Thymus (tissue), 11 donors: Measurements from ENCODE around the gene TSNAXIP1. TPM values are rescaled to one million over a fixed set of nuclear protein-coding genes. Genes with fewer than 3 reads are reported as not detected.

ENCODE experiments used
- DNase-seq, 9 donors: peaks; one replicate each; pipeline ENCODE4 v3.0.0-alpha.2; 2013; ENCODE audit warnings: low spot score in 9 of 9, low read depth in 6 of 9, missing footprints in 1 of 9
- H3K27ac ChIP-seq, 2 donors: one replicate each; pipeline ENCODE4 v1.5.1; 2013; ENCODE audit warnings: control low read depth in 1 of 2, low read depth in 1 of 2, low read length in 1 of 2, mild to moderate bottlenecking in 1 of 2, moderate library complexity in 1 of 2
- H3K27me3 ChIP-seq, 2 donors: one replicate each; pipeline ENCODE4 v1.5.1; 2013; ENCODE audit warnings: low read length in 1 of 2; ENCODE audit not compliant: control insufficient read depth in 2 of 2, insufficient read depth in 1 of 2
- H3K36me3 ChIP-seq, 2 donors: one replicate each; pipeline ENCODE4 v1.5.1; 2013; ENCODE audit warnings: low read length in 1 of 2, mild to moderate bottlenecking in 1 of 2, moderate library complexity in 1 of 2; ENCODE audit not compliant: control insufficient read depth in 2 of 2, insufficient read depth in 2 of 2
- H3K4me1 ChIP-seq, 2 donors: one replicate each; pipeline ENCODE4 v1.5.1; 2013; ENCODE audit warnings: low read length in 2 of 2; ENCODE audit not compliant: control insufficient read depth in 2 of 2, insufficient read depth in 2 of 2
- H3K4me3 ChIP-seq, 2 donors: one replicate each; pipeline ENCODE4 v1.5.1; 2013; ENCODE audit warnings: low read length in 2 of 2, control low read depth in 1 of 2, mild to moderate bottlenecking in 1 of 2
- H3K9me3 ChIP-seq, 2 donors: one replicate each; pipeline ENCODE4 v1.5.1; 2013; ENCODE audit warnings: low read length in 1 of 2, mild to moderate bottlenecking in 1 of 2; ENCODE audit not compliant: control insufficient read depth in 2 of 2, insufficient read depth in 1 of 2
- WGBS: extraction: QIAGEN DNeasy Blood & Tissue Kit; methylation state at CpG from one replicate; pipeline ENCODE4 v1.1.7; 2013; 5-methylcytosine and 5-hydroxymethylcytosine counted together
- polyA plus RNA-seq: library from polyadenylated mRNA; stranded (reverse); fragments of 200-250 nt; gene quantifications from one replicate; pipeline ENCODE4 v1.2.3, GENCODE V29; 2013
- total RNA-seq: library from RNA; stranded (reverse); fragments of 120-200 nt; gene quantifications from one replicate; pipeline ENCODE4 v1.2.4, GENCODE V29; 2013
- donor health status: healthy.

Gene TSNAXIP1
- total and polyA plus RNA-seq, 2 donors, result 0.76 to 2.0 TPM

- Histone ChIP-seq H3K27ac (no peak overlapping the region), H3K4me1 (peaks cover 9 to 34% of the 10 kb centered on the region in 2 donors), H3K27me3 (no peaks in the 10 kb centered on the region), H3K9me3 (no peaks in the 10 kb centered on the region), H3K4me3 (no peak overlapping the region), H3K36me3 (peaks cover 25 to 40% of the 10 kb centered on the region in 2 donors)
- WGBS, result 78% methylated on average over 7 of the region's 7 CpGs
- no peak for DNase-seq
These were observed 6.3 kb upstream of the TSNAXIP1 start for GRCh38 chr16:67800338-67800926.

- peak overlapping the region in 1 of 2 donors; percentile 45 for H3K27ac ChIP-seq
- H3K4me1 ChIP-seq, result peaks cover 13 to 40% of the 10 kb centered on the region in 2 donors
- DNase-seq, result no peak
- H3K36me3 ChIP-seq, result peaks cover 25 to 40% of the 10 kb centered on the region in 2 donors
- 98% methylated on average over 1 of the region's 1 CpG for WGBS
- no peaks in the 10 kb centered on the region for H3K9me3 ChIP-seq
- no peaks in the 10 kb centered on the region for H3K27me3 ChIP-seq
- H3K4me3 ChIP-seq, result no peak overlapping the region
These were observed 5.4 kb upstream of the TSNAXIP1 start for GRCh38 chr16:67801241-67801640.

- peaks cover 13 to 40% of the 10 kb centered on the region in 2 donors for H3K4me1 ChIP-seq
- H3K27ac ChIP-seq, result peak overlapping the region in 1 of 2 donors; percentile 46
- no peak overlapping the region for H3K4me3 ChIP-seq
- peaks cover 25 to 40% of the 10 kb centered on the region in 2 donors for H3K36me3 ChIP-seq
- no peaks in the 10 kb centered on the region for H3K27me3 ChIP-seq
- no peaks in the 10 kb centered on the region for H3K9me3 ChIP-seq
- 32% methylated on average over 2 of the region's 2 CpGs for WGBS
- DNase-seq, result peak in 4 of 9 donors; percentile 22 to 64 (median 40)
These were observed 4.8 kb upstream of the TSNAXIP1 start for GRCh38 chr16:67801883-67802282.

- Histone ChIP-seq H3K9me3 (no peaks in the 10 kb centered on the region), H3K36me3 (peaks cover 10 to 32% of the 10 kb centered on the region in 2 donors), H3K4me1 (peaks cover 19 to 46% of the 10 kb centered on the region in 2 donors), H3K4me3 (no peak overlapping the region), H3K27me3 (no peaks in the 10 kb centered on the region), H3K27ac (no peak overlapping the region)
- no peak for DNase-seq
- WGBS, result 97% methylated on average over 3 of the region's 3 CpGs
These were observed 2.8 kb upstream of the TSNAXIP1 start for GRCh38 chr16:67803894-67804293.

- Histone ChIP-seq H3K4me1 (peaks cover 19 to 46% of the 10 kb centered on the region in 2 donors), H3K9me3 (no peaks in the 10 kb centered on the region)
These were observed 1.7 kb upstream of the TSNAXIP1 start for GRCh38 chr16:67804853-67805542.

GRCh38 chr16:67805718-67806427 is 816 bp upstream of the TSNAXIP1 start:
- WGBS, result 1% methylated on average over 26 of the region's 26 CpGs
- no peak for DNase-seq
- Histone ChIP-seq H3K27ac (peak overlapping the region; percentile 32 to 34), H3K9me3 (no peaks in the 10 kb centered on the region), H3K36me3 (peaks cover 8 to 23% of the 10 kb centered on the region in 2 donors), H3K27me3 (no peaks in the 10 kb centered on the region), H3K4me3 (peak overlapping the region; percentile 69 to 87), H3K4me1 (peaks cover 19 to 38% of the 10 kb centered on the region in 2 donors)

More at GRCh38 chr16:67804853-67805542, 1.7 kb upstream of the TSNAXIP1 start:
- no peak for DNase-seq
- Histone ChIP-seq H3K27me3 (no peaks in the 10 kb centered on the region), H3K36me3 (peaks cover 8 to 32% of the 10 kb centered on the region in 2 donors), H3K27ac (no peak overlapping the region), H3K4me3 (peak overlapping the region in 1 of 2 donors; percentile 87)
- WGBS, result 97% methylated on average over 4 of the region's 4 CpGs

GRCh38 chr16:67807148-67807682 is 526 bp downstream of the TSNAXIP1 start:
- peaks cover 4 to 18% of the 10 kb centered on the region in 2 donors for H3K36me3 ChIP-seq
- 41% methylated on average over 24 of the region's 24 CpGs for WGBS
- no peaks in the 10 kb centered on the region for H3K27me3 ChIP-seq
- peak overlapping the region; percentile 69 to 87 for H3K4me3 ChIP-seq
- peak in 1 of 9 donors; percentile 37 for DNase-seq
- H3K9me3 ChIP-seq, result no peaks in the 10 kb centered on the region
- H3K27ac ChIP-seq, result no peak overlapping the region
- peaks cover 17 to 27% of the 10 kb centered on the region in 2 donors for H3K4me1 ChIP-seq

- WGBS, result 100% methylated on average over 1 of the region's 1 CpG
These were observed 5.2 kb downstream of the TSNAXIP1 start for GRCh38 chr16:67811899-67812298.

More at GRCh38 chr16:67811899-67812298, 5.2 kb downstream of the TSNAXIP1 start:
- H3K4me3 ChIP-seq, result no peak overlapping the region
- no peak for DNase-seq
- H3K4me1 ChIP-seq, result peaks cover 6 to 13% of the 10 kb centered on the region in 2 donors
- H3K36me3 ChIP-seq, result no peaks in the 10 kb centered on the region
- no peak overlapping the region for H3K27ac ChIP-seq
- peaks cover 0 to 4% of the 10 kb centered on the region in 2 donors for H3K9me3 ChIP-seq
- H3K27me3 ChIP-seq, result no peaks in the 10 kb centered on the region
